Measurements from ENCODE around the gene TMEM109.

The TMEM109 gene

GRCh38 chr11:60924906-60925853, 11.2 kb downstream of the TMEM109 start:
- no peak for DNase-seq (ENCODE audit: low read depth in 2 of 3, low spot score in 2 of 3)

GRCh38 chr11:60925868-60926267, 11.9 kb downstream of the TMEM109 start:
- DNase-seq (ENCODE audit: low read depth in 2 of 3, low spot score in 2 of 3): no peak

- no peak for DNase-seq (ENCODE audit: low read depth in 2 of 3, low spot score in 2 of 3)
These were observed 12.5 kb downstream of the TMEM109 start for GRCh38 chr11:60926500-60926899.

GRCh38 chr11:60927061-60927592, 13.2 kb downstream of the TMEM109 start:
- no peak for DNase-seq (ENCODE audit: low read depth in 2 of 3, low spot score in 2 of 3)

GRCh38 chr11:60927600-60927999, 13.6 kb downstream of the TMEM109 start:
- DNase-seq (ENCODE audit: low read depth in 2 of 3, low spot score in 2 of 3): no peak

GRCh38 chr11:60928563-60929001, 14.6 kb downstream of the TMEM109 start:
- no peak for DNase-seq (ENCODE audit: low read depth in 2 of 3, low spot score in 2 of 3)

- no peak for DNase-seq (ENCODE audit: low read depth in 2 of 3, low spot score in 2 of 3)
These were observed 15.8 kb downstream of the TMEM109 start for GRCh38 chr11:60929764-60930163.

- no peak for DNase-seq (ENCODE audit: low read depth in 2 of 3, low spot score in 2 of 3)
These were observed 16.4 kb downstream of the TMEM109 start for GRCh38 chr11:60930394-60930793.

GRCh38 chr11:60931917-60932316, 18.0 kb downstream of the TMEM109 start:
- no peak for DNase-seq (ENCODE audit: low read depth in 2 of 3, low spot score in 2 of 3)

- no peak for DNase-seq (ENCODE audit: low read depth in 2 of 3, low spot score in 2 of 3)
These were observed 18.8 kb downstream of the TMEM109 start for GRCh38 chr11:60932605-60933356.

- no peak for DNase-seq (ENCODE audit: low read depth in 2 of 3, low spot score in 2 of 3)
These were observed 19.6 kb downstream of the TMEM109 start for GRCh38 chr11:60933416-60934123.

GRCh38 chr11:60934124-60934789, 20.3 kb downstream of the TMEM109 start:
- no peak for DNase-seq (ENCODE audit: low read depth in 2 of 3, low spot score in 2 of 3)

- DNase-seq (ENCODE audit: low read depth in 2 of 3, low spot score in 2 of 3): no peak
These were observed 21.0 kb downstream of the TMEM109 start for GRCh38 chr11:60934790-60935605.

- no peak for DNase-seq (ENCODE audit: low read depth in 2 of 3, low spot score in 2 of 3)
These were observed 21.9 kb downstream of the TMEM109 start for GRCh38 chr11:60935676-60936442.

- DNase-seq (ENCODE audit: low read depth in 2 of 3, low spot score in 2 of 3): no peak
These were observed 22.6 kb downstream of the TMEM109 start for GRCh38 chr11:60936467-60937143.

- no peak for DNase-seq (ENCODE audit: low read depth in 2 of 3, low spot score in 2 of 3)
These were observed 23.2 kb downstream of the TMEM109 start for GRCh38 chr11:60937144-60937527.

- no peak for DNase-seq (ENCODE audit: low read depth in 2 of 3, low spot score in 2 of 3)
These were observed 23.9 kb downstream of the TMEM109 start for GRCh38 chr11:60937811-60938210.

GRCh38 chr11:60938500-60938899, 24.5 kb downstream of the TMEM109 start:
- no peak for DNase-seq (ENCODE audit: low read depth in 2 of 3, low spot score in 2 of 3)
